Sigmoid colon (tissue), 7 donors: ENCODE data around the gene SLC26A9. TPM values are rescaled to one million over a fixed set of nuclear protein-coding genes. Genes with fewer than 3 reads are reported as not detected.

Experiments
- DNase-seq: peaks from one replicate; pipeline ENCODE4 v3.0.0-alpha.2; 2019
- H3K27ac ChIP-seq, 4 donors: fragments of 200-600 bp; sonication (generic); one replicate each; pipeline ENCODE4 v1.5.1; 2016 to 2019; ENCODE audit warnings: mild to moderate bottlenecking in 1 of 4
- H3K27me3 ChIP-seq, 3 donors: fragments of 200-600 bp; sonication (generic); one replicate each; pipeline ENCODE4 v1.5.1; 2019; ENCODE audit warnings: mild to moderate bottlenecking in 1 of 3
- H3K36me3 ChIP-seq, 4 donors: fragments of 200-600 bp; sonication (generic); one replicate each; pipeline ENCODE4 v1.5.1; 2016 to 2019
- H3K4me1 ChIP-seq, 4 donors: fragments of 200-600 bp; sonication (generic); one replicate each; pipeline ENCODE4 v1.5.1; 2017 to 2019
- H3K4me3 ChIP-seq, 4 donors: fragments of 200-600 bp; sonication (generic); one replicate each; pipeline ENCODE4 v1.5.1; 2017 to 2019; ENCODE audit warnings: mild to moderate bottlenecking in 2 of 4, moderate library complexity in 1 of 4
- H3K9me3 ChIP-seq, 4 donors: fragments of 200-600 bp in 3 of 4; sonication (generic) in 3 of 4; one replicate each; pipeline versions ENCODE4 v1.5.1 to v1.6.1; 2013 to 2019
- CTCF ChIP-seq, 4 experiments: fragments of 450-650 bp in 3 of 4; fragments of 200-600 bp in 1 of 4; IDR thresholded peaks; one replicate each; pipeline ENCODE4 v1.5.1; 2016 to 2019; ENCODE audit warnings: antibody characterized with exemption in 4 of 4, mild to moderate bottlenecking in 3 of 4, moderate library complexity in 2 of 4
- EP300 ChIP-seq, 4 donors: sonication (generic); formaldehyde crosslinking; IDR thresholded peaks; one replicate each; pipeline ENCODE4 v1.6.1; 2017; ENCODE audit warnings: antibody characterized with exemption in 4 of 4
- POLR2A ChIP-seq, 2 donors: fragments of 450-650 bp; IDR thresholded peaks; one replicate each; pipeline ENCODE4 v1.6.1; 2016; ENCODE audit warnings: antibody characterized with exemption in 2 of 2, mild to moderate bottlenecking in 2 of 2, moderate library complexity in 2 of 2
- POLR2AphosphoS5 ChIP-seq, 4 donors: sonication (generic); formaldehyde crosslinking; IDR thresholded peaks; one replicate each; pipeline ENCODE4 v1.6.1; 2017; ENCODE audit warnings: antibody characterized with exemption in 4 of 4
- WGBS, 2 donors: extraction: QIAGEN DNeasy Blood & Tissue Kit; methylation state at CpG; one replicate each; pipeline ENCODE4 v1.1.7; 2013; 5-methylcytosine and 5-hydroxymethylcytosine counted together
- intact Hi-C: fragments of 100-400 bp; cut with DNase I; formaldehyde crosslinking; loops from one replicate; pipeline ENCODE4 v1.15.1; 2023
- polyA plus RNA-seq, 3 donors: library from polyadenylated mRNA; stranded (reverse); fragments of 200-250 nt; gene quantifications; one replicate each; pipeline ENCODE4 v1.2.3, GENCODE V29; 2013
- total RNA-seq, 4 donors: library from RNA; depleted of rRNA; stranded (reverse); fragments of >200 nt; gene quantifications; one replicate each; pipeline ENCODE4 v1.1.0, GENCODE V29; 2016
- donor health status: healthy with polysubstance abuse.
- donor health status: Bipolar disorder and iron deficiency.
- donor health status: healthy.

Gene SLC26A9
- total and polyA plus RNA-seq, 7 donors: 0.60 TPM; not detected in 6

GRCh38 chr1:205927676-205928075 lies 15.6 kb downstream of the SLC26A9 start:
- WGBS, 2 donors: 90 to 92% methylated on average over 12 of the region's 12 CpGs
- intact Hi-C loops: no loop called here
- Histone ChIP-seq H3K4me1 (no peaks in the 10 kb centered on the region), H3K9me3 (no peaks in the 10 kb centered on the region), H3K4me3 (no peak overlapping the region), H3K27me3 (no peaks in the 10 kb centered on the region), H3K36me3 (no peaks in the 10 kb centered on the region), H3K27ac (no peak overlapping the region)
- peak; percentile 56 for DNase-seq
- no peak for TF ChIP-seq CTCF (IDR thresholded peaks at IDR 0.05)
- TF ChIP-seq POLR2A (IDR thresholded peaks at IDR 0.05): no peak
- TF ChIP-seq POLR2AphosphoS5 (IDR thresholded peaks at IDR 0.05): no peak
- no peak for TF ChIP-seq EP300 (IDR thresholded peaks at IDR 0.05)

GRCh38 chr1:205927247-205927646 lies 16.0 kb downstream of the SLC26A9 start:
- Histone ChIP-seq H3K4me3 (no peak overlapping the region), H3K9me3 (no peaks in the 10 kb centered on the region), H3K27me3 (no peaks in the 10 kb centered on the region), H3K4me1 (no peaks in the 10 kb centered on the region), H3K27ac (no peak overlapping the region), H3K36me3 (no peaks in the 10 kb centered on the region)
- intact Hi-C loops: no loop called here
- TF ChIP-seq EP300 (IDR thresholded peaks at IDR 0.05): no peak
- TF ChIP-seq POLR2AphosphoS5 (IDR thresholded peaks at IDR 0.05): no peak
- TF ChIP-seq CTCF (IDR thresholded peaks at IDR 0.05): no peak
- TF ChIP-seq POLR2A (IDR thresholded peaks at IDR 0.05): no peak
- WGBS, 2 donors: 94% methylated on average over 6 of the region's 6 CpGs
- no peak for DNase-seq

GRCh38 chr1:205926636-205927035 lies 16.6 kb downstream of the SLC26A9 start:
- 86 to 87% methylated on average over 8 of the region's 8 CpGs for WGBS, 2 donors
- peak; percentile 36 for DNase-seq

GRCh38 chr1:205926213-205926612 lies 17.0 kb downstream of the SLC26A9 start:
- DNase-seq: peak; percentile 29
- H3K27ac ChIP-seq: no peak overlapping the region
- TF ChIP-seq CTCF (IDR thresholded peaks at IDR 0.05) (no peak), POLR2A (IDR thresholded peaks at IDR 0.05) (no peak), POLR2AphosphoS5 (IDR thresholded peaks at IDR 0.05) (no peak), EP300 (IDR thresholded peaks at IDR 0.05) (no peak)
- no peaks in the 10 kb centered on the region for H3K27me3 ChIP-seq
- intact Hi-C loops: no loop called here
- WGBS, 2 donors: 81 to 86% methylated on average over 5 of the region's 5 CpGs
- H3K4me3 ChIP-seq: no peak overlapping the region
- H3K36me3 ChIP-seq: no peaks in the 10 kb centered on the region
- H3K4me1 ChIP-seq: no peaks in the 10 kb centered on the region
- H3K9me3 ChIP-seq: no peaks in the 10 kb centered on the region

More at GRCh38 chr1:205926636-205927035, 16.6 kb downstream of the SLC26A9 start:
- intact Hi-C loops: no loop called here
- Histone ChIP-seq H3K27me3 (no peaks in the 10 kb centered on the region), H3K36me3 (no peaks in the 10 kb centered on the region), H3K27ac (no peak overlapping the region), H3K9me3 (no peaks in the 10 kb centered on the region), H3K4me3 (no peak overlapping the region), H3K4me1 (no peaks in the 10 kb centered on the region)
- TF ChIP-seq EP300 (IDR thresholded peaks at IDR 0.05): no peak
- TF ChIP-seq CTCF (IDR thresholded peaks at IDR 0.05): no peak
- TF ChIP-seq POLR2A (IDR thresholded peaks at IDR 0.05): no peak
- no peak for TF ChIP-seq POLR2AphosphoS5 (IDR thresholded peaks at IDR 0.05)

- Histone ChIP-seq H3K9me3 (no peaks in the 10 kb centered on the region), H3K27ac (no peak overlapping the region), H3K4me1 (no peaks in the 10 kb centered on the region), H3K27me3 (no peaks in the 10 kb centered on the region), H3K36me3 (no peaks in the 10 kb centered on the region), H3K4me3 (no peak overlapping the region)
- TF ChIP-seq CTCF (IDR thresholded peaks at IDR 0.05) (no peak), EP300 (IDR thresholded peaks at IDR 0.05) (no peak), POLR2AphosphoS5 (IDR thresholded peaks at IDR 0.05) (no peak), POLR2A (IDR thresholded peaks at IDR 0.05) (no peak)
- WGBS, 2 donors: 71 to 89% methylated on average over 9 of the region's 9 CpGs
- peak; percentile 44 for DNase-seq
- intact Hi-C loops: no loop called here
Observed at GRCh38 chr1:205925736-205926135, 17.5 kb downstream of the SLC26A9 start.
